Endothelial cell of umbilical vein (primary cell): Measurements from ENCODE around the gene PRKCB. TPM values are rescaled to one million over a fixed set of nuclear protein-coding genes. Genes with fewer than 3 reads are reported as not detected.

Experiments
- BruUV-seq: library from RNA; stranded (reverse); fragments of 400-500 nt; replicated peaks from 2 replicates; lab custom pipeline; 2021; lab: Mats Ljungman, UMichigan
- CTCF ChIA-PET: fragments of 300-600, 350-600 bp; sonication (Branson Sonifier 250); formaldehyde crosslinking; loops from one replicate; lab custom pipeline; 2021; ENCODE audit warnings: antibody characterized with exemption, inconsistent platforms; lab: Charles Lee
- POLR2A ChIA-PET: fragments of 300-600, 350-600 bp; sonication (Branson Sonifier 250); formaldehyde crosslinking; loops from one replicate; lab custom pipeline; 2021; ENCODE audit warnings: antibody characterized with exemption, inconsistent platforms; lab: Charles Lee
- DNase-seq: peaks from one replicate; pipeline ENCODE4 v3.0.0-alpha.2; 2011; ENCODE audit warnings: low read depth, low spot score
- FAIRE-seq: peaks from 2 replicates; lab custom pipeline; 2011; peaks lifted over from hg19 to GRCh38; lab: Jason Lieb, UNC
- H2AFZ ChIP-seq: 2 replicates; pipeline ENCODE4 v1.6.0; 2012; ENCODE audit warnings: low read depth, low read length, control low read depth, inconsistent platforms
- H3K27ac ChIP-seq: 2 replicates; pipeline ENCODE4 v1.5.1; 2011; ENCODE audit warnings: low read depth, mild to moderate bottlenecking, control low read depth, low read length, moderate library complexity; ENCODE audit not compliant: insufficient read depth
- H3K27me3 ChIP-seq, 2 experiments: 2 replicates each; pipeline versions ENCODE4 v1.6.0 to v1.6.1; 2011; ENCODE audit warnings: low read length in 2 of 2, mixed read lengths in 1 of 2; ENCODE audit not compliant: control insufficient read depth in 2 of 2, insufficient read depth in 2 of 2
- H3K36me3 ChIP-seq, 2 experiments: 2 replicates in 1 of 2; 3 replicates in 1 of 2; pipeline ENCODE4 v1.5.1; 2011; ENCODE audit warnings: low read length in 2 of 2, mild to moderate bottlenecking in 1 of 2, moderate library complexity in 1 of 2; ENCODE audit not compliant: control insufficient read depth in 2 of 2, insufficient read depth in 2 of 2; ENCODE audit errors: extremely low read depth in 1 of 2
- H3K4me1 ChIP-seq: 3 replicates; pipeline ENCODE4 v1.5.1; 2011; ENCODE audit warnings: mild to moderate bottlenecking, low read length; ENCODE audit not compliant: control insufficient read depth, insufficient read depth; ENCODE audit errors: extremely low read depth
- H3K4me2 ChIP-seq: 2 replicates; pipeline ENCODE4 v1.6.1; 2011; ENCODE audit warnings: low read length, control low read depth, mixed read lengths; ENCODE audit not compliant: insufficient read depth
- H3K4me3 ChIP-seq, 3 experiments: fragments of 200-600 bp in 1 of 3; sonication (generic), shearing (Covaris generic) in 1 of 3; replicated peaks in 1 of 3; 2 replicates each; pipeline ENCODE4 v1.5.1; 2011 to 2016; ENCODE audit warnings: control low read depth in 3 of 3, low read length in 3 of 3, mild to moderate bottlenecking in 2 of 3, inconsistent platforms in 1 of 3, low read depth in 1 of 3, moderate library complexity in 1 of 3; ENCODE audit not compliant: insufficient read depth in 1 of 3
- H3K79me2 ChIP-seq: 2 replicates; pipeline ENCODE4 v1.6.0; 2012; ENCODE audit warnings: low read length, inconsistent platforms; ENCODE audit not compliant: control insufficient read depth, insufficient read depth
- H3K9ac ChIP-seq: replicated peaks from 2 replicates; pipeline ENCODE3; 2011; ENCODE audit warnings: low read length, control low read depth; ENCODE audit not compliant: insufficient read depth; ENCODE audit errors: extremely low read depth
- H3K9me1 ChIP-seq: replicated peaks from 3 replicates; pipeline ENCODE4 v1.6.0; 2011; ENCODE audit warnings: mild to moderate bottlenecking, low read length; ENCODE audit not compliant: control insufficient read depth, insufficient read depth; ENCODE audit errors: extremely low read depth
- H3K9me3 ChIP-seq: replicated peaks from 2 replicates; pipeline ENCODE4 v1.5.1; 2012; ENCODE audit warnings: low read length, inconsistent platforms; ENCODE audit not compliant: control insufficient read depth, insufficient read depth
- H4K20me1 ChIP-seq: replicated peaks from 2 replicates; pipeline ENCODE3; 2011; ENCODE audit warnings: mild to moderate bottlenecking, low read length; ENCODE audit not compliant: control insufficient read depth, insufficient read depth; ENCODE audit errors: extremely low read depth
- CTCF ChIP-seq, 2 donors: IDR thresholded peaks; 1 replicate in 1 of 2; 2 replicates in 1 of 2; pipeline ENCODE4 v1.5.1; 2011; ENCODE audit warnings: low read length in 2 of 2, mild to moderate bottlenecking in 2 of 2, moderate library complexity in 2 of 2, control low read depth in 1 of 2, inconsistent platforms in 1 of 2, low read depth in 1 of 2; ENCODE audit not compliant: insufficient read depth in 1 of 2; ENCODE audit errors: extremely low read depth in 1 of 2
- EZH2 ChIP-seq: IDR thresholded peaks from 2 replicates; pipeline ENCODE4 v1.6.1; 2012; ENCODE audit warnings: borderline replicate concordance, low read depth, mild to moderate bottlenecking, moderate library complexity, low read length, inconsistent platforms; ENCODE audit not compliant: severe bottlenecking
- FOS ChIP-seq: IDR thresholded peaks from 2 replicates; pipeline ENCODE4 v1.6.1; 2011; ENCODE audit warnings: mild to moderate bottlenecking, low read length, moderate library complexity, borderline replicate concordance; ENCODE audit not compliant: insufficient read depth
- GATA2 ChIP-seq: IDR thresholded peaks from 2 replicates; pipeline ENCODE4 v1.7.0; 2011; ENCODE audit warnings: low read depth, mild to moderate bottlenecking, moderate library complexity, mixed read lengths, low read length; ENCODE audit not compliant: insufficient read length, insufficient read depth
- JUN ChIP-seq: IDR thresholded peaks from 2 replicates; pipeline ENCODE4 v1.6.1; 2011; ENCODE audit warnings: borderline replicate concordance, low read depth; ENCODE audit not compliant: insufficient read length, insufficient read depth
- MAX ChIP-seq: IDR thresholded peaks from 2 replicates; pipeline ENCODE4 v1.6.1; 2011; ENCODE audit not compliant: insufficient read depth, insufficient read length
- MYC ChIP-seq: IDR thresholded peaks from one replicate; pipeline ENCODE4 v1.6.1; 2011; ENCODE audit warnings: mild to moderate bottlenecking, low read depth, low read length
- POLR2A ChIP-seq: IDR thresholded peaks from 2 replicates; pipeline ENCODE4 v1.6.1; 2012; ENCODE audit warnings: low read depth, mild to moderate bottlenecking, control low read depth, low read length
- POLR2AphosphoS5 ChIP-seq: IDR thresholded peaks from 2 replicates; pipeline ENCODE4 v1.6.1; 2012; ENCODE audit warnings: low read depth, mild to moderate bottlenecking, control low read depth, low read length, moderate library complexity; ENCODE audit not compliant: insufficient read depth
- dilution Hi-C: fragments of 300-500 bp; cut with MboI; formaldehyde crosslinking; loops from one replicate; pipeline ENCODE4 v1.15.0; 2019; ENCODE audit warnings: low sequenced_read_pairs; ENCODE audit not compliant: extremely low pct_ligation_motif_present
- intact Hi-C: fragments of 100-400 bp; cut with micrococcal nuclease; formaldehyde crosslinking; loops from one replicate; pipeline ENCODE4 v1.10.0; 2022
- polyA plus RNA-seq, 4 experiments: library from polyadenylated mRNA; depleted of rRNA in 3 of 4; stranded (reverse) in 3 of 4; unstranded in 1 of 4; fragments of >200 nt; gene quantifications; 2 replicates each; pipeline versions ENCODE4 v1.2.1 to v1.2.3, GENCODE V29; 2011 to 2012; ENCODE audit warnings: missing spikeins in 1 of 4
- total RNA-seq: library from RNA; stranded (reverse); gene quantifications from 2 replicates; pipeline ENCODE4 v1.2.3, GENCODE V29; 2021

PRKCB gene
- total and polyA plus RNA-seq, 2 donors (not counting 3 experiments of a cell fraction or from before 2014, with no cell fraction given): 0.01 TPM; not detected in 1

- Histone ChIP-seq H3K27me3 (no peaks in the 10 kb centered on the region), H4K20me1 (no peaks in the 10 kb centered on the region), H3K4me3 (no peak overlapping the region), H3K9me3 (no peaks in the 10 kb centered on the region), H3K27ac (no peak overlapping the region), H2AFZ (no peak overlapping the region), H3K9ac (no peak overlapping the region), H3K36me3 (no peaks in the 10 kb centered on the region), H3K9me1 (no peaks in the 10 kb centered on the region), H3K4me1 (no peaks in the 10 kb centered on the region), H3K79me2 (no peaks in the 10 kb centered on the region), H3K4me2 (no peak overlapping the region)
- FAIRE-seq (no peak), DNase-seq (no peak)
- BruUV-seq: no TSS peak
- POLR2A ChIA-PET: no interaction called here
- no peak for TF ChIP-seq POLR2AphosphoS5
- TF ChIP-seq GATA2: no peak
- TF ChIP-seq MAX: no peak
- TF ChIP-seq FOS: no peak
- no peak for TF ChIP-seq JUN
- no peak for TF ChIP-seq POLR2A
- TF ChIP-seq MYC: no peak
- TF ChIP-seq EZH2: no peak
- no peak for TF ChIP-seq CTCF (IDR thresholded peaks at IDR 0.05; ENCODE audit: extremely low read depth in 1 of 2, insufficient read depth in 1 of 2, low read depth in 1 of 2, low read length in 2 of 2)
- intact Hi-C loops: no loop called here
- dilution Hi-C loops: no loop called here
- CTCF ChIA-PET: no interaction called here
Observed at GRCh38 chr16:23962001-23962400, 126.2 kb downstream of the PRKCB start.
